Omental fat pad (tissue), 4 donors: Measurements from ENCODE around the gene FRMD4A. TPM values are rescaled to one million over a fixed set of nuclear protein-coding genes. Genes with fewer than 3 reads are reported as not detected.

ENCODE experiments used
- ATAC-seq: fragments of 150-250 bp; one replicate; pipeline ENCODE4 v1.9.1; 2016; ENCODE audit warnings: mild to moderate bottlenecking, moderate library complexity; ENCODE audit not compliant: low FRiP score
- DNase-seq: peaks from one replicate; pipeline ENCODE4 v3.0.0-alpha.2; 2019; ENCODE audit warnings: low spot score
- CTCF ChIP-seq, 3 donors: fragments of 450-650 bp; IDR thresholded peaks; one replicate each; pipeline ENCODE4 v1.5.1; 2016 to 2017; ENCODE audit warnings: antibody characterized with exemption in 3 of 3, mild to moderate bottlenecking in 3 of 3, moderate library complexity in 2 of 3
- total RNA-seq, 4 donors: library from RNA; depleted of rRNA; stranded (reverse); fragments of >200 nt; gene quantifications; one replicate each; pipeline ENCODE4 v1.1.0, GENCODE V29; 2016

The FRMD4A gene
- total RNA-seq, 4 donors from 2014 or later = 66.8 to 119 (median 81.6) TPM

- no peak for TF ChIP-seq CTCF (IDR thresholded peaks at IDR 0.05)
- DNase-seq = no peak
- ATAC-seq = no peak
Observed at GRCh38 chr10:14008740-14009080, 322.0 kb downstream of the FRMD4A start.

DNA sequence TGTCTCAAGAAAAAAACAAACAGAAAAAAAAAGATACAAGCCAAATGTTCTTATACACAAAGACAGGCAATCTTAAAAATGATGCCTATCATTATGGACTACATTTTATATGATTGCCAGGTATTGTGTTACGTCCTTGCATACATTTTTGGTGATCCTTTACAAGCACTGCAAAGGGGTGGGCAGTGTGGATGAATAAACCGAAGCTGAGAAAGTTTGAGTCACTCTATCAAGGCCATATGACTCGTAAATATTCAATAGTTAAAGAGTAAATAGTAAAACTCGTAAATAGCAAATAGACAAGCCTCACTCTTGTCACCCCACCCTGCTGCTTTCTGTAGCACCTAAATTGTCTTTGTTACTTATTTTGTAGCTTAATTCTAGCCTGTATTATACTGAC, 326.2 kb downstream of the FRMD4A start:
- no peak for DNase-seq
- no peak for ATAC-seq
- TF ChIP-seq CTCF (IDR thresholded peaks at IDR 0.05) = no peak

DNA sequence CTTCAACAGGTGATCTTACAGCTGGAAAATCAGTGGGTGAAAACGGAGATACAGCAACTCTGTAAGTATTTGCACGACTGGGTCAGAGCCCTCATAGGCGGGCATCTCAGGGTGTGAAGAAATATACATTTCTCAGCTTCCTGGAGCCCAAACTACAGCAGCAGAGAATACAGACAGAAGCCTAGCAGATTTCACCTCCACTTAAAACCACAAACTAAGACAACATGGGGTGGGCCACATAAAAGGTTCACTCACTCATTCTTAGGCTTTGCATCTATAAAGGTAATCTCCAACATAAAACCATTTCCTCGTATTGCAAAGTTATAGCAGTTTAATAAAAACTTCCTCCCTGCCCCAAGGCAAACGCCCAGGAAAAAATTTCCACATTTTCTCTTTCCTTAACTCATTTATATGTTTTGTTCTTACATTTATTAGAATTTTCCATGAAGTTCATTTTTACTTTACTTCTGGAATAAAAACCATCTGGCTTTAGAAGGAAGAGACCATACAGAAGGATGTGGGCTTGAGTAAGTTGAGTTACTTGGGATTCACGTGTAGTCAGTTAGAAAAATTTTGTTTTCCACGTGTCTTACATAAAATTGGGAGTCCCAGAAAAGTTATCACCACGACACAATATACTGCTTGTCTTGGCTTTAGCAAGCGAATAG, 327.1 kb downstream of the FRMD4A start:
- no peak for TF ChIP-seq CTCF (IDR thresholded peaks at IDR 0.05)
- ATAC-seq = no peak
- no peak for DNase-seq

GRCh38 chr10:14001298-14002040, 329.3 kb downstream of the FRMD4A start:
- no peak for ATAC-seq
- TF ChIP-seq CTCF (IDR thresholded peaks at IDR 0.05) = no peak
- DNase-seq = no peak

DNA sequence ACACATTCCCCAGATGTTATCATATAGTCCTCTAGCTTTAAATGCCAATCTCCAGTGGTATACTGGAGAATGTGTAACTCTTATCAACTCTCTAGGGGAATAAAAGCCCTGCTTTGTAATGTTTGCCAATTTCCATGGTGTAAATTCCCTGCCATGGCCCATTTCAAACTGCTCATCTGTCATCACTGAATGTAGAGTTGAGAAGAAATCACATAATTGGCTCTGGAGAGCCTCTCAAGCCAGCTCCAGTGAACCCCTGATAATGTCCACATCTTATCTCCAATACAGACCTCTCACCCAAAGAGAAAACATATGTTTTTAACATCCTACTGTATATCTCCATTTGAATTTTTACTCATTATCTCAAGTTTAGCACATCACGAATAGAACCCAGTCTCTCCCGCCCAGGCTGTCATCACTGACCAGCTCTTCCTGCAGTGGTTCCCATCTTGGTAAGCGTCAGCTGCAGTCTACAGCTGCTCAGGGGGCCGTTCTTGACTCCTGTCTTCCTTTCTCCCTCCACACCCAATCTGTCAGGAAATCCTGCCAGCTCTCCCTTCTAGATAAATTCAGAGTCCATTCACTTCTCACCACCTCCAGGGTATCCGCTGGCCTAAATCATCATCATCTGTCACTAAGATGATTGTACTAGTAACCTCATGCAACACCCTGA, 332.4 kb downstream of the FRMD4A start:
- no peak for TF ChIP-seq CTCF (IDR thresholded peaks at IDR 0.05)
- no peak for ATAC-seq
- no peak for DNase-seq

GRCh38 chr10:13997650-13998049, 333.1 kb downstream of the FRMD4A start:
- TF ChIP-seq CTCF (IDR thresholded peaks at IDR 0.05) = no peak
- ATAC-seq = no peak

More at GRCh38 chr10:13997650-13998049, 333.1 kb downstream of the FRMD4A start:
- no peak for DNase-seq
